MCF 10A (cell line): Measurements from ENCODE around the gene SPN. TPM values are rescaled to one million over a fixed set of nuclear protein-coding genes. Genes with fewer than 3 reads are reported as not detected.

Experiments
- BruUV-seq: library from RNA; stranded (reverse); fragments of 400-500 nt; replicated peaks from 2 replicates; lab custom pipeline; 2021; lab: Mats Ljungman, UMichigan
- CTCF ChIA-PET: fragments of 300-600 bp; sonication (Branson Sonifier 250); formaldehyde crosslinking; extraction: SDS; loops from one replicate; lab custom pipeline; 2021; ENCODE audit warnings: antibody characterized with exemption, inconsistent platforms; lab: Yijun Ruan, JAX
- POLR2A ChIA-PET: fragments of 300-600, 350-650 bp; sonication (Branson Sonifier 250); formaldehyde crosslinking; extraction: SDS; loops from one replicate; lab custom pipeline; 2020; ENCODE audit warnings: antibody characterized with exemption, inconsistent platforms; lab: Yijun Ruan, JAX
- DNase-seq: peaks from one replicate; pipeline ENCODE4 v3.0.0-alpha.2; 2018; ENCODE audit not compliant: unreplicated experiment
- H3K27ac Mint-ChIP-seq: one replicate; pipeline ENCODE4 v1.8.0; 2022; ENCODE audit warnings: mild to moderate bottlenecking, low read depth, mixed read lengths; ENCODE audit not compliant: unreplicated experiment
- H3K27me3 Mint-ChIP-seq: one replicate; pipeline ENCODE4 v1.8.0; 2022; ENCODE audit warnings: mixed read lengths; ENCODE audit not compliant: insufficient read depth, unreplicated experiment
- H3K36me3 Mint-ChIP-seq: one replicate; pipeline ENCODE4 v1.8.0; 2022; ENCODE audit warnings: mild to moderate bottlenecking, moderate library complexity, mixed read lengths; ENCODE audit not compliant: insufficient read depth, unreplicated experiment
- H3K4me1 Mint-ChIP-seq: one replicate; pipeline ENCODE4 v1.8.0; 2022; ENCODE audit warnings: mixed read lengths; ENCODE audit not compliant: insufficient read depth, unreplicated experiment
- H3K4me3 Mint-ChIP-seq: one replicate; pipeline ENCODE4 v1.8.0; 2022; ENCODE audit warnings: mild to moderate bottlenecking, moderate library complexity, mixed read lengths; ENCODE audit not compliant: unreplicated experiment
- H3K9me3 Mint-ChIP-seq: one replicate; pipeline ENCODE4 v1.8.0; 2022; ENCODE audit warnings: mixed read lengths; ENCODE audit not compliant: unreplicated experiment
- intact Hi-C: fragments of 100-400 bp; cut with micrococcal nuclease; formaldehyde crosslinking; loops from 2 replicates; pipeline ENCODE4 v1.14.1; 2022
- total RNA-seq: library from RNA; stranded (reverse); gene quantifications from 2 replicates; pipeline ENCODE4 v1.2.3, GENCODE V29; 2022
- TF ChIP-seq, protein P1 (sequence below): fragments of 200-600 bp; IDR thresholded peaks from one replicate; pipeline ENCODE4 v1.8.0; 2022; ENCODE audit warnings: antibody characterized with exemption, mild to moderate bottlenecking; ENCODE audit not compliant: unreplicated experiment

The SPN gene
- total RNA-seq, 1 experiment from 2014 or later: not detected

DNA sequence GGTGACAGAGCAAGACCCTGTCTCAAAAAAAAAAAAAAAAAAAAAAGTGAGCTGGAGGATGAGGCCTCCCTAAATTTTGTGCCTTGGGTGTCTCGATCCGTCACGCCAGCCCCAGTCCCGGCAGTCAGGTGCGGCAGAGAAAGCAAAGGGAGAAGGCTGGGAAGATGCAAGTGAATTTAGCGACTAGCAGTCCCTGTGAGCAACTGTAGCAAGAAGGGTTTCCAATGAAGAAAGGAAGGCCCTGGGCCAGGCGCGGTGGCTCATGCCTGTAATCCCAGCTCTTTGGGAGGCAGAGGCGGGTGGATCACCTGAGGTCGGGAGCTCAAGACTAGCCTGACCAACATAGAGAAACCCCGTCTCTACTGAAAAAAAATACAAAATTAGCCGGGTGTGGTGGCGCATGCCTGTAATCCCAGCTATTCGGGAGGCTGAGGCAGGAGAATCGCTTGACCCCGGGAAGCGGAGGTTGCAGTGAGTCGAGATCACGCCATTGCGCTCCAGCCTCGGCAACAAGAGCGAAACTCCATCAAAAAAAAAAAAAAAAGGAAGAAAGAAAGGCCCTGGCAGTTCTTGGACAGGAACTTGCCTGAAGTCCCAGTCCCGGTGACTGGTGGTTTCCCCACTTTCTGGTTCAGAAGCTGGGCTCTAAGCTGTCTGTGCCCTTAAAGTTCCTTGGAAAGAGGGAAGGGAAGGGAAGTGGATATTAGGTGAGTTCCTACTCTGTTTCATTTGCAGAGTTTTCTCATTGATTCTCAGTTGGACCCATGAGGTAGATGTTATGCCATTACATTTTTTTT lies 14.1 kb downstream of the SPN start:
- Mint-ChIP-seq H3K4me3 (no peak overlapping the region), H3K27ac (no peak overlapping the region), H3K9me3 (no peaks in the 10 kb centered on the region), H3K27me3 (no peaks in the 10 kb centered on the region), H3K4me1 (peaks cover 5% of the 10 kb centered on the region), H3K36me3 (peaks cover 2% of the 10 kb centered on the region)
- intact Hi-C loops: no loop called here
- BruUV-seq: no TSS peak
- POLR2A ChIA-PET: interaction anchor here (0.6 to 1.0 kb wide), 2 partner anchors 10 to 408 kb away, joined by 3 read pairs; no protein-coding TSS in a partner anchor
- TF ChIP-seq, protein P1, sequence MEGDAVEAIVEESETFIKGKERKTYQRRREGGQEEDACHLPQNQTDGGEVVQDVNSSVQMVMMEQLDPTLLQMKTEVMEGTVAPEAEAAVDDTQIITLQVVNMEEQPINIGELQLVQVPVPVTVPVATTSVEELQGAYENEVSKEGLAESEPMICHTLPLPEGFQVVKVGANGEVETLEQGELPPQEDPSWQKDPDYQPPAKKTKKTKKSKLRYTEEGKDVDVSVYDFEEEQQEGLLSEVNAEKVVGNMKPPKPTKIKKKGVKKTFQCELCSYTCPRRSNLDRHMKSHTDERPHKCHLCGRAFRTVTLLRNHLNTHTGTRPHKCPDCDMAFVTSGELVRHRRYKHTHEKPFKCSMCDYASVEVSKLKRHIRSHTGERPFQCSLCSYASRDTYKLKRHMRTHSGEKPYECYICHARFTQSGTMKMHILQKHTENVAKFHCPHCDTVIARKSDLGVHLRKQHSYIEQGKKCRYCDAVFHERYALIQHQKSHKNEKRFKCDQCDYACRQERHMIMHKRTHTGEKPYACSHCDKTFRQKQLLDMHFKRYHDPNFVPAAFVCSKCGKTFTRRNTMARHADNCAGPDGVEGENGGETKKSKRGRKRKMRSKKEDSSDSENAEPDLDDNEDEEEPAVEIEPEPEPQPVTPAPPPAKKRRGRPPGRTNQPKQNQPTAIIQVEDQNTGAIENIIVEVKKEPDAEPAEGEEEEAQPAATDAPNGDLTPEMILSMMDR: no peak
- no peak for DNase-seq
- CTCF ChIA-PET: interaction anchor here (0.6 to 0.9 kb wide), 2 partner anchors 353 to 700 kb away, joined by 3 to 4 read pairs; no protein-coding TSS in a partner anchor

DNA sequence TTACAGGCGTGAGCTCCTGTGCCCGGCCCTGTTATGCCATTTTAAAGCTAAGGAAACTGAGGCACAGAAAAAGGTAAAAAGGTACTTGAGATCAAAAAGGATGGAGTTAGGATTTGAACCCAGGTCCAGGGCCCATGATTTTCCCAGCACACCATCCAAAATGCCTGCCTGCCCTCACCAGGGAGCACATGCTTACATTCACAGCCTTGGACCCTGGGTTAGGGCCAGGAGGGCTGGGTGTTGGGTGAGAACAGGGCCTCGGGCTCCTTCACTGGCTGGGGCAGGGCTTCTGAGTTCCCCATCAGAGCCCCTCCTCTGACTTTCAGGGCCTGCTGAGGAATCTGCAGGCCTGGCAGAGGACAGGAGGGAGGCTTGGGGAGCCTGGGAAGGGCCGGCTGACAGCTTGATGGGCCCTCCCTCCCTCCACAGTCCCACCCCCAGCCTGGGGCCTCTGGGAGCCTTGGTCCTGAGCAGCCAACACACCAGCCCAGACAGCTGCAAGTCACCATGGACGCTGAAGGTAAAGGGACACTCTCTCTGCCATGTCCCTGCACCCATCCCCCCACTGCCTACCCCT lies 15.7 kb downstream of the SPN start, which contains the start of gene QPRT:
TSS of gene QPRT (plus strand) at position 490 of the 577 bp plus-strand sequence. CDS start at position 508, 18 bp downstream.
- Mint-ChIP-seq H3K27me3 (no peaks in the 10 kb centered on the region), H3K36me3 (no peaks in the 10 kb centered on the region), H3K27ac (no peak within 1 kb of the TSS), H3K4me3 (no peak within 1 kb of the TSS), H3K4me1 (peaks cover 5% of the 10 kb centered on the region), H3K9me3 (no peaks in the 10 kb centered on the region)
- BruUV-seq: no TSS peak
- TF ChIP-seq, protein P1: no peak
- intact Hi-C loops: no loop called here
- ChIA-PET CTCF (interaction anchor here (0.6 kb wide), 1 partner anchor 51 kb away, joined by 4 read pairs; no protein-coding TSS in a partner anchor), POLR2A (no interaction called here)
- DNase-seq: no peak

DNA sequence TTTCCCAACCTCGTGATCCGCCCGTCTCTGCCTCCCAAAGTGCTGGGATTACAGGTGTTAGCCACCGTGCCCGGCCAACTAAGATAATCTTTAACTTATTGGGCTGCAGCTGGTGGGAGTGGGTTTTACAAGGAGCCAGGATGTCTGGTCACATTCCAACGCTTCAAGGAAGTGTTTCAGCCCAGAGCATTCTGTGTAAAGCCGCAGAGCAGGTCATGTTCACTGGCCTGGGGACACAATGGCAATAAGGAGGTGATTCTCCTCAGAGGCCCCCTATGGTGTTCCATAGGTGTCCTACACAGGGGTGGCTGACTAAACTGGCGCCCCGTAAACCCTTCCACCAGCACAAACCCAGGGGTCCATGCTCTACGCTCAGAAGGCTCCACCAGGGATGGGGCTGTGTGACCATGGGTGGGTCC lies 17.1 kb downstream of the SPN start:
- Mint-ChIP-seq H3K4me1 (peaks cover 5% of the 10 kb centered on the region), H3K27ac (no peak overlapping the region), H3K4me3 (no peak overlapping the region), H3K9me3 (no peaks in the 10 kb centered on the region), H3K27me3 (no peaks in the 10 kb centered on the region), H3K36me3 (no peaks in the 10 kb centered on the region)
- intact Hi-C loops: no loop called here
- BruUV-seq: no TSS peak
- TF ChIP-seq, protein P1: no peak
- DNase-seq: no peak
- POLR2A ChIA-PET: interaction anchor here (0.6 kb wide), 1 partner anchor 282 kb away, joined by 3 read pairs; the partner anchor contains the start of gene TMEM219
- CTCF ChIA-PET: no interaction called here

DNA sequence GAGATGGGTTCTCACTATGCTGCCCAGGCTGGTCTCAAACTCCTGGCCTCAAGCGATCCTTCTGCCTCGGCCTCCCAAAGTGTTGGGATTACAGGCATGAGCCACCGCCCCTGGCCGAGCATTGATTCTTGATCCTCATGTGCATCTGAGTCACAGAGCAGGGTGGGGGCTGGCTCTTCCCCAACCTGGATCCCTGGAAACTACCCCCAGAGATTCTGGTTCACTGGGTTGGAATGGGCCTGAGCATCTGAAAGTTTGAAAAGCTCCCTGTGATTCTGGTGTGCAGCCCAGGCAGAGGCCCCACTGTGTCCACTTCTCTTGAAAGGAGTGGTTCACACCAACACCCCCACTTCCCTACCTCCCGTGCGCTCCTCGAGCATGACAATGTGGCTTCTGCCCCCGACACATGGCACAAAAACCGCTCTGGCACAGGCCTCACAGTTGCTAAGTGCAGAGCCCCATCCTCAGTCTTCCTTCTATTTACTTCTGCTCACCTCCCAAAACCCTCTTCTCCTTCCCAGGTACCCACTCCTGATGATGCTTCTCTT lies 20.6 kb downstream of the SPN start:
- intact Hi-C loops: no loop called here
- no peak for DNase-seq
- CTCF ChIA-PET: no interaction called here
- Mint-ChIP-seq H3K4me3 (no peak overlapping the region), H3K27ac (no peak overlapping the region), H3K27me3 (no peaks in the 10 kb centered on the region), H3K4me1 (peaks cover 5% of the 10 kb centered on the region), H3K9me3 (no peaks in the 10 kb centered on the region), H3K36me3 (no peaks in the 10 kb centered on the region)
- TF ChIP-seq, protein P1: no peak
- POLR2A ChIA-PET: no interaction called here
- no TSS peak for BruUV-seq
